ENCODE results near the gene PHYH.

Gene PHYH

GRCh38 chr10:13268841-13269240 lies 31.0 kb downstream of the PHYH start:
- TF ChIP-seq CTCF (IDR thresholded peaks at IDR 0.05; ENCODE audit: low read length), result no peak
- TF ChIP-seq EZH2 (IDR thresholded peaks at IDR 0.05; ENCODE audit: borderline replicate concordance, low read length), result no peak
- no peak overlapping the region for H3K27ac ChIP-seq (ENCODE audit: low read depth, low read length, poor library complexity, severe bottlenecking)

DNA sequence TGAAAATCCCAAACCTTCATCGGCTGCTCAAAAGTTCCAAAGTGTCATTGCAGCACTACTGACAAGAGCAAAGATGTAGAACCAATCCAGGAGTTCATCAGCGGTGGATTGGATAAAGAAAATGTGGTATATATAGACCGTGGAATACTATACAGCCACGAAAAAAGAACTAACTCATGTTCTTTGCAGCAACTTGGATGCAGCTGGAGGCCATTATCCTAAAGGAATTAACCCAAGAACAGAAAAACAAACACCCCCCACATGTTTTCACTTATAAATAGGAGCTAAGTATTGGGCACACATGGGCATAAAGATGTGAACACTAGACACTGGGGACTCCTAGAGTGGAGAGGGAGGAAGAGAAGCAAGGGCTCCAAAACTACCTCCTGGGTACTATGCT lies 31.6 kb downstream of the PHYH start:
- H3F3A ChIP-seq (ENCODE audit: insufficient read depth, low read length), result no peaks in the 10 kb centered on the region
- H3K9me2 ChIP-seq (ENCODE audit: low read depth, low read length), result no peaks in the 10 kb centered on the region
- no peaks in the 10 kb centered on the region for H3K27me3 ChIP-seq (ENCODE audit: insufficient read depth, low read length)
- no peaks in the 10 kb centered on the region for H4K20me1 ChIP-seq (ENCODE audit: insufficient read depth, low read length)
- no peaks in the 10 kb centered on the region for H3K79me2 ChIP-seq (ENCODE audit: insufficient read depth, low read length)
- H3K9me3 ChIP-seq (ENCODE audit: low read length), result no peaks in the 10 kb centered on the region
- TF ChIP-seq CTCF (IDR thresholded peaks at IDR 0.05; ENCODE audit: low read length) (no peak), EZH2 (IDR thresholded peaks at IDR 0.05; ENCODE audit: borderline replicate concordance, low read length) (no peak)
- peaks cover 21% of the 10 kb centered on the region for H3K4me1 ChIP-seq (ENCODE audit: insufficient read depth, low read length, severe bottlenecking)
- no peaks in the 10 kb centered on the region for H3K36me3 ChIP-seq (ENCODE audit: insufficient read depth, low read length)
- no peak overlapping the region for H3K27ac ChIP-seq (ENCODE audit: low read depth, low read length, poor library complexity, severe bottlenecking)
- no peak overlapping the region for H2AFZ ChIP-seq (ENCODE audit: low read length)
- H3K9ac ChIP-seq (ENCODE audit: low read length), result no peak overlapping the region
- H3K4me2 ChIP-seq (ENCODE audit: low read length), result no peak overlapping the region
- H3K4me3 ChIP-seq (ENCODE audit: low read depth, low read length, poor library complexity, severe bottlenecking), result no peak overlapping the region

More at GRCh38 chr10:13268841-13269240, 31.0 kb downstream of the PHYH start:
- no peaks in the 10 kb centered on the region for H3F3A ChIP-seq (ENCODE audit: insufficient read depth, low read length)
- H2AFZ ChIP-seq (ENCODE audit: low read length), result no peak overlapping the region
- no peaks in the 10 kb centered on the region for H3K79me2 ChIP-seq (ENCODE audit: insufficient read depth, low read length)
- no peaks in the 10 kb centered on the region for H3K27me3 ChIP-seq (ENCODE audit: insufficient read depth, low read length)
- H3K9me2 ChIP-seq (ENCODE audit: low read depth, low read length), result no peaks in the 10 kb centered on the region
- no peak overlapping the region for H3K9ac ChIP-seq (ENCODE audit: low read length)
- no peaks in the 10 kb centered on the region for H3K36me3 ChIP-seq (ENCODE audit: insufficient read depth, low read length)
- H3K9me3 ChIP-seq (ENCODE audit: low read length), result no peaks in the 10 kb centered on the region
- H3K4me2 ChIP-seq (ENCODE audit: low read length), result no peak overlapping the region
- H3K4me1 ChIP-seq (ENCODE audit: insufficient read depth, low read length, severe bottlenecking), result peaks cover 21% of the 10 kb centered on the region
- no peaks in the 10 kb centered on the region for H4K20me1 ChIP-seq (ENCODE audit: insufficient read depth, low read length)
- no peak overlapping the region for H3K4me3 ChIP-seq (ENCODE audit: low read depth, low read length, poor library complexity, severe bottlenecking)

GRCh38 chr10:13263591-13263990 lies 36.3 kb downstream of the PHYH start:
- no peaks in the 10 kb centered on the region for H3K36me3 ChIP-seq (ENCODE audit: insufficient read depth, low read length)
- no peak overlapping the region for H3K4me2 ChIP-seq (ENCODE audit: low read length)
- H3K9me3 ChIP-seq (ENCODE audit: low read length), result no peaks in the 10 kb centered on the region
- no peak overlapping the region for H3K4me3 ChIP-seq (ENCODE audit: low read depth, low read length, poor library complexity, severe bottlenecking)
- no peaks in the 10 kb centered on the region for H3K27me3 ChIP-seq (ENCODE audit: insufficient read depth, low read length)
- H3K4me1 ChIP-seq (ENCODE audit: insufficient read depth, low read length, severe bottlenecking), result no peaks in the 10 kb centered on the region
- no peak overlapping the region for H2AFZ ChIP-seq (ENCODE audit: low read length)
- H3K79me2 ChIP-seq (ENCODE audit: insufficient read depth, low read length), result no peaks in the 10 kb centered on the region
- no peak overlapping the region for H3K9ac ChIP-seq (ENCODE audit: low read length)
- H3K27ac ChIP-seq (ENCODE audit: low read depth, low read length, poor library complexity, severe bottlenecking), result no peak overlapping the region
- H3F3A ChIP-seq (ENCODE audit: insufficient read depth, low read length), result no peaks in the 10 kb centered on the region
- no peaks in the 10 kb centered on the region for H4K20me1 ChIP-seq (ENCODE audit: insufficient read depth, low read length)
- H3K9me2 ChIP-seq (ENCODE audit: low read depth, low read length), result no peaks in the 10 kb centered on the region
- TF ChIP-seq CTCF (IDR thresholded peaks at IDR 0.05; ENCODE audit: low read length) (no peak), EZH2 (IDR thresholded peaks at IDR 0.05; ENCODE audit: borderline replicate concordance, low read length) (no peak)
